GM06990 (cell line): Measurements from ENCODE around the gene GSTA5.
"Not testable (repeated sequence)": the region's sequence is repeated elsewhere in the genome, so short reads cannot be mapped to it uniquely, and the experiment has no call there.

Source experiments
- DNase-seq: peaks from one replicate; pipeline ENCODE4 v3.0.0-alpha.2; 2011; ENCODE audit not compliant: insufficient read length; ENCODE audit errors: extremely low read depth
- H3K27me3 ChIP-seq: replicated peaks from 2 replicates; pipeline ENCODE4 v1.6.0; 2011; ENCODE audit warnings: low read length; ENCODE audit not compliant: control insufficient read depth, insufficient read depth
- H3K36me3 ChIP-seq: 2 replicates; pipeline ENCODE4 v1.5.1; 2011; ENCODE audit warnings: low read length; ENCODE audit not compliant: control insufficient read depth, insufficient read depth
- H3K4me3 ChIP-seq: replicated peaks from 2 replicates; pipeline ENCODE4 v1.5.1; 2011; ENCODE audit warnings: low read depth, mild to moderate bottlenecking, control low read depth, low read length
- TF ChIP-seq, protein P1 (sequence below): IDR thresholded peaks from 2 replicates; pipeline ENCODE4 v1.5.1; 2011; ENCODE audit warnings: low read length, control low read depth, mild to moderate bottlenecking, inconsistent platforms; ENCODE audit not compliant: insufficient read depth, poor library complexity, severe bottlenecking

GSTA5 gene

GRCh38 chr6:52808660-52809059 lies 32.0 kb downstream of the GSTA5 start:
- no peaks in the 10 kb centered on the region for H3K36me3 ChIP-seq
- H3K27me3 ChIP-seq: no peaks in the 10 kb centered on the region
- TF ChIP-seq, protein P1, sequence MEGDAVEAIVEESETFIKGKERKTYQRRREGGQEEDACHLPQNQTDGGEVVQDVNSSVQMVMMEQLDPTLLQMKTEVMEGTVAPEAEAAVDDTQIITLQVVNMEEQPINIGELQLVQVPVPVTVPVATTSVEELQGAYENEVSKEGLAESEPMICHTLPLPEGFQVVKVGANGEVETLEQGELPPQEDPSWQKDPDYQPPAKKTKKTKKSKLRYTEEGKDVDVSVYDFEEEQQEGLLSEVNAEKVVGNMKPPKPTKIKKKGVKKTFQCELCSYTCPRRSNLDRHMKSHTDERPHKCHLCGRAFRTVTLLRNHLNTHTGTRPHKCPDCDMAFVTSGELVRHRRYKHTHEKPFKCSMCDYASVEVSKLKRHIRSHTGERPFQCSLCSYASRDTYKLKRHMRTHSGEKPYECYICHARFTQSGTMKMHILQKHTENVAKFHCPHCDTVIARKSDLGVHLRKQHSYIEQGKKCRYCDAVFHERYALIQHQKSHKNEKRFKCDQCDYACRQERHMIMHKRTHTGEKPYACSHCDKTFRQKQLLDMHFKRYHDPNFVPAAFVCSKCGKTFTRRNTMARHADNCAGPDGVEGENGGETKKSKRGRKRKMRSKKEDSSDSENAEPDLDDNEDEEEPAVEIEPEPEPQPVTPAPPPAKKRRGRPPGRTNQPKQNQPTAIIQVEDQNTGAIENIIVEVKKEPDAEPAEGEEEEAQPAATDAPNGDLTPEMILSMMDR: no peak

GRCh38 chr6:52803668-52804255 lies 36.9 kb downstream of the GSTA5 start, which contains the start of gene GSTA1:
GSTA1 (minus strand) TSS chr6:52803816; CDS start chr6:52799267, 4,549 bp downstream.
- DNase-seq, H3K36me3 ChIP-seq, H3K27me3 ChIP-seq: not testable (repeated sequence)

More at GRCh38 chr6:52808660-52809059, 32.0 kb downstream of the GSTA5 start:
- H3K4me3 ChIP-seq: no peak overlapping the region
- no peak for DNase-seq

DNA sequence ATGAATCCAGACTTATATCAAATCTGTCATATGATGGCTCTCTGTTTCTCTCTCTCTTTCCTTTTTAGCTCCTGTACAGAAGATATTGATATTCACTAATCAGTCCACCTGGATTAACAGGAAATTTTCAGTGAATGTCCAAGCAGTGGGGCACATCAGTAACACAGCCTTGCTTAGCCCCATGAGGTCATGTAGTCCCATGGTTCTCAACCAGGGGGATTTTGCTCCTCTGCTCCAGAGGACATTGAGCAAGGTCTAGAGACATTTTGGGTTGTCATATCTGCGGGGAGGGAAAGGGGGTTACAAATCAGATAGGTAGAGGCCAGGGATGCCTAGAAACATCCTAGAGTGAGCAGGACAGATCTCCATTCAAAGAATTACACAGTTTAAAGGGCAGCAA lies 37.8 kb downstream of the GSTA5 start:
- H3K36me3 ChIP-seq: no peaks in the 10 kb centered on the region
- no peaks in the 10 kb centered on the region for H3K27me3 ChIP-seq
- DNase-seq: no peak
- TF ChIP-seq, protein P1: no peak
- H3K4me3 ChIP-seq: no peak overlapping the region

More at GRCh38 chr6:52803668-52804255, 36.9 kb downstream of the GSTA5 start, which contains the start of gene GSTA1:
- H3K4me3 ChIP-seq: not testable (repeated sequence)

DNA sequence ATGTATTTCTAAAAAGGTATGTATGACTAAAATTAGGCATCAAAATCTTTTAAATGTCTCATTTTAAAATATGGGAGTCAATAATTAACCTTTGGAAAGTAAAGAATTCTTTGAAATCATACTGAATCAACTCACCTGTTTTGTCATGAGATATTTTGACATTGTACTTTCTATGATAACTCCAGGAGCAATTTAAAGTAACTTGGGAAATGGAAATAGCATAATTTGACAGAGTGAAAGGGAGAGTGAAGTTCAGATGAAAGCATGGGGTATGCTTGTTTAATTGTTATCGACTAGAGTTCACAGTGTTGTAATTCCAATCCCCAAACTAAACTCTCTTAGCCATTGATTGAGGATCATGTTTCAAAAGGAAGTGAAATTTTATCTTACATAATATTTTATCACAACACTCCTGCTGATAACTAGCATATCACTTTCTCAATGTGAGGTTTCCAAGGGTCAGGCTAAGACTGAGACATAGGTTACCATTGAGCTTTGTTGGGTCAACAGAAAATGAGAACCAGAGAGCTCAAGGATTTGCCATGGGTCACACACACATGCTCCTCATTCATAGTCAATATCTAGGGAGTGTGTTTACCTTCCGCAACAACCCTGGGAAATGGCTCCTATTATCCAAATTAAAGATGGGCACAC lies 39.3 kb downstream of the GSTA5 start:
- DNase-seq: no peak
- Histone ChIP-seq H3K4me3 (no peak overlapping the region), H3K27me3 (no peaks in the 10 kb centered on the region), H3K36me3 (no peaks in the 10 kb centered on the region)
- TF ChIP-seq, protein P1: no peak

DNA sequence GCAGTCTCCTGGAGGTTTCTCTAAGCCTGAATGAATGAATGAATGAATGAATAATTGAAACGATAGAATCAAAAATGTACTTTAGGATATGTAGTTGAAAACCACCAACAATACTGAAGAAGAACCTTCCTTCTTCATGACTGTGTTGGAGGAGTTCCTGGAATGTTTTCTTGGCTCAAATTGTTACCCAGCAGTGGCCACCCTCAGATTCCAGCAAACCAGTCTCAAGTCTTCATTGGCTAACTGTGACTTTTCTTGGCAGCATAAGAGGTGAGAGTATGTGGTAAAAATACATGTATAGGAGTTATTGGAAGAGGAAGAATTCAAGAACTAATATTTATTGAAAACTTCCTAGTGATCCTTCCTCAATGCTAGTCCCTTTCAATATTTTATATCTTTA lies 41.3 kb downstream of the GSTA5 start:
- H3K36me3 ChIP-seq, H3K27me3 ChIP-seq, H3K4me3 ChIP-seq, DNase-seq: not testable (repeated sequence)

GRCh38 chr6:52794366-52794765 lies 46.2 kb downstream of the GSTA5 start:
- not testable (repeated sequence) for H3K4me3 ChIP-seq, H3K36me3 ChIP-seq

GRCh38 chr6:52790861-52791260 lies 49.8 kb downstream of the GSTA5 start:
- no peak for DNase-seq
- no peaks in the 10 kb centered on the region for H3K36me3 ChIP-seq

More at GRCh38 chr6:52794366-52794765, 46.2 kb downstream of the GSTA5 start:
- DNase-seq, H3K27me3 ChIP-seq: not testable (repeated sequence)

DNA sequence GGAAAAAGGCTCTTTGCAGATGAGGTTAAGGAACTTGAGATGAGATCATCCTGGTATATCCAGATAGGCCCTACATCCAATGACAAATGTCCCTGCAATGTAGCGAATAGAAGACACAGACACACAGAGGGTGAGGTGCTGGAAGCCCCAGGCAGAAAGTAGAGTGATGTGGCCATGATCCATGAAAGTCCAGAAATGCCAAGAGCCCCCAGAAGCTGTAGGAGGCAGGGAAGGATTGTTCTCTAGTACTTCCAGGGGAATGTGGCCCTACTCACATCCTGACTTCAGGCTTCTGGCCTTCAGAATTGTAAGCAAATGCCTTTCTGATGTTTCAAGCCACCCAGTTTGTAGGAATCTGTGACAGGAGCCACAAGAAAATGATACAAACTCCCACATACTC lies 51.0 kb downstream of the GSTA5 start:
- H3K27me3 ChIP-seq, DNase-seq, H3K4me3 ChIP-seq, H3K36me3 ChIP-seq: not testable (repeated sequence)

More at GRCh38 chr6:52790861-52791260, 49.8 kb downstream of the GSTA5 start:
- TF ChIP-seq, protein P1: no peak
- Histone ChIP-seq H3K27me3 (no peaks in the 10 kb centered on the region), H3K4me3 (no peak overlapping the region)
